SK-N-SH treated with all-trans-retinoic acid at 6 μM for 48 hours (cell line): ENCODE data around the gene INPP5E.

Experiments used
- ATAC-seq: fragments of 200-7000 bp; cut with Tn5 transposase; 3 replicates; pipeline ENCODE4 v1.9.1; 2020; ENCODE audit warnings: mild to moderate bottlenecking, moderate library complexity
- BACH2 ChIP-seq: fragments of 250-450 bp; sonication (Bioruptor Pico); IDR thresholded peaks from 2 replicates; pipeline ENCODE4 v1.9.0; 2021; ENCODE audit warnings: mild to moderate bottlenecking, borderline replicate concordance
- CREB5 ChIP-seq: fragments of 250-450 bp; sonication (Bioruptor Pico); IDR thresholded peaks from 2 replicates; pipeline ENCODE4 v1.5.1; 2020; ENCODE audit warnings: low read depth, mild to moderate bottlenecking, moderate library complexity
- CSDC2 ChIP-seq: fragments of 250-450 bp; sonication (Bioruptor Pico); IDR thresholded peaks from 2 replicates; pipeline ENCODE4 v1.5.0; 2020; ENCODE audit warnings: mild to moderate bottlenecking, moderate library complexity
- CSRNP3 ChIP-seq: fragments of 250-450 bp; sonication (Bioruptor Pico); IDR thresholded peaks from 2 replicates; pipeline ENCODE4 v1.5.1; 2021; ENCODE audit warnings: mild to moderate bottlenecking, moderate library complexity
- ESRRG ChIP-seq: fragments of 250-450 bp; sonication (Bioruptor Pico); IDR thresholded peaks from 2 replicates; pipeline ENCODE4 v1.6.1; 2021; ENCODE audit warnings: mild to moderate bottlenecking
- GLIS3 ChIP-seq: fragments of 250-450 bp; sonication (Bioruptor Pico); IDR thresholded peaks from 2 replicates; pipeline ENCODE4 v1.5.0; 2020; ENCODE audit warnings: mild to moderate bottlenecking, moderate library complexity
- ISL1 ChIP-seq: fragments of 250-450 bp; sonication (Bioruptor Pico); IDR thresholded peaks from 2 replicates; pipeline ENCODE4 v2.1.2; 2022; ENCODE audit warnings: mild to moderate bottlenecking, moderate library complexity
- PATZ1 ChIP-seq: fragments of 250-450 bp; sonication (Bioruptor Pico); IDR thresholded peaks from 2 replicates; pipeline ENCODE4 v1.8.0; 2020; ENCODE audit warnings: mild to moderate bottlenecking, moderate library complexity, borderline replicate concordance
- POU6F1 ChIP-seq: fragments of 250-450 bp; sonication (Bioruptor Pico); IDR thresholded peaks from 2 replicates; pipeline ENCODE4 v1.8.0; 2021; ENCODE audit warnings: low read depth, mild to moderate bottlenecking, moderate library complexity, borderline replicate concordance
- PPARA ChIP-seq: fragments of 250-450 bp; sonication (Bioruptor Pico); IDR thresholded peaks from 2 replicates; pipeline ENCODE4 v1.5.0; 2020; ENCODE audit warnings: mild to moderate bottlenecking, borderline replicate concordance
- RARB ChIP-seq: fragments of 250-450 bp; sonication (Bioruptor Pico); IDR thresholded peaks from 2 replicates; pipeline ENCODE4 v1.8.0; 2021; ENCODE audit warnings: mild to moderate bottlenecking, moderate library complexity
- SNAI2 ChIP-seq: fragments of 250-450 bp; sonication (Bioruptor Pico); IDR thresholded peaks from 2 replicates; pipeline ENCODE4 v1.5.0; 2020; ENCODE audit warnings: mild to moderate bottlenecking, moderate library complexity
- TCF4 ChIP-seq: fragments of 250-450 bp; sonication (Bioruptor Pico); IDR thresholded peaks from 2 replicates; pipeline ENCODE4 v1.8.0; 2021; ENCODE audit warnings: mild to moderate bottlenecking, moderate library complexity, borderline replicate concordance
- TOX ChIP-seq: fragments of 250-450 bp; sonication (Bioruptor Pico); IDR thresholded peaks from 2 replicates; pipeline ENCODE4 v1.8.0; 2021; ENCODE audit warnings: mild to moderate bottlenecking, moderate library complexity, borderline replicate concordance
- TSHZ2 ChIP-seq: fragments of 250-450 bp; sonication (Bioruptor Pico); IDR thresholded peaks from 2 replicates; pipeline ENCODE4 v1.5.0; 2020; ENCODE audit warnings: mild to moderate bottlenecking, moderate library complexity
- ZC3H10 ChIP-seq: fragments of 250-450 bp; sonication (Bioruptor Pico); IDR thresholded peaks from 2 replicates; pipeline ENCODE4 v1.5.1; 2021; ENCODE audit warnings: mild to moderate bottlenecking, moderate library complexity
- ZFP30 ChIP-seq: fragments of 450-650 bp; formaldehyde crosslinking; IDR thresholded peaks from 2 replicates; pipeline ENCODE4 v1.5.0; 2022; ENCODE audit warnings: mild to moderate bottlenecking, moderate library complexity
- ZNF565 ChIP-seq: fragments of 450-650 bp; formaldehyde crosslinking; conservative IDR thresholded peaks from 2 replicates; pipeline ENCODE4 v1.5.0; 2020; ENCODE audit warnings: low read depth, mild to moderate bottlenecking, moderate library complexity
- ZNF8 ChIP-seq: fragments of 450-650 bp; formaldehyde crosslinking; IDR thresholded peaks from 2 replicates; pipeline ENCODE4 v1.5.0; 2020; ENCODE audit warnings: mild to moderate bottlenecking, moderate library complexity

The INPP5E gene

GRCh38 chr9:136439481-136440408, at the start of gene INPP5E:
Gene INPP5E (minus strand): TSS chr9:136439845. CDS start chr9:136439419, 426 bp downstream.
- TF ChIP-seq ZNF8 (CRISPR knock-in tag) (no peak), ISL1 (CRISPR knock-in tag) (no peak)
- TF ChIP-seq, all 23 proteins: peak for 0

GRCh38 chr9:136488247-136489214, 48.9 kb upstream of the INPP5E start:
- TF ChIP-seq ZC3H10 (CRISPR knock-in tag), result no peak
- peak; percentile 90 for TF ChIP-seq SNAI2
- no peak for TF ChIP-seq CSRNP3 (CRISPR knock-in tag)
- no peak for TF ChIP-seq ZNF565
- TF ChIP-seq RARB (CRISPR knock-in tag), result no peak
- TF ChIP-seq, all 23 proteins: peak for 1
- peak; percentile 52 for ATAC-seq

More at GRCh38 chr9:136439481-136440408, at the start of gene INPP5E:
- ATAC-seq, result peak; percentile 74

- no peak for ATAC-seq
- no peak for TF ChIP-seq POU6F1 (CRISPR knock-in tag)
- TF ChIP-seq ZC3H10 (CRISPR knock-in tag), result no peak
- no peak for TF ChIP-seq CREB5 (CRISPR knock-in tag)
- no peak for TF ChIP-seq CSRNP3 (CRISPR knock-in tag)
- TF ChIP-seq RARB (CRISPR knock-in tag), result no peak
- no peak for TF ChIP-seq ESRRG (CRISPR knock-in tag)
- TF ChIP-seq TOX (CRISPR knock-in tag), result no peak
- no peak for TF ChIP-seq PPARA
- TF ChIP-seq ISL1 (CRISPR knock-in tag), result no peak
- no peak for TF ChIP-seq PATZ1 (CRISPR knock-in tag)
- TF ChIP-seq BACH2 (CRISPR knock-in tag), result no peak
- TF ChIP-seq ZFP30 (CRISPR knock-in tag), result no peak
- no peak for TF ChIP-seq ZNF565
- no peak for TF ChIP-seq TSHZ2 (CRISPR knock-in tag)
- TF ChIP-seq TCF4, result no peak
- no peak for TF ChIP-seq SNAI2
- no peak for TF ChIP-seq ZNF8 (CRISPR knock-in tag)
- TF ChIP-seq GLIS3 (CRISPR knock-in tag), result no peak
- no peak for TF ChIP-seq CSDC2 (CRISPR knock-in tag)
Observed at GRCh38 chr9:136487672-136488071, 48.0 kb upstream of the INPP5E start.
